ENCODE data around the gene PTK7. TPM values are rescaled to one million over a fixed set of nuclear protein-coding genes. Genes with fewer than 3 reads are reported as not detected.
A peak's percentile ranks its signal among the peaks of the same experiment; 100 is the strongest.

PTK7 gene
- total RNA-seq, 1 donor = 190 TPM

DNA sequence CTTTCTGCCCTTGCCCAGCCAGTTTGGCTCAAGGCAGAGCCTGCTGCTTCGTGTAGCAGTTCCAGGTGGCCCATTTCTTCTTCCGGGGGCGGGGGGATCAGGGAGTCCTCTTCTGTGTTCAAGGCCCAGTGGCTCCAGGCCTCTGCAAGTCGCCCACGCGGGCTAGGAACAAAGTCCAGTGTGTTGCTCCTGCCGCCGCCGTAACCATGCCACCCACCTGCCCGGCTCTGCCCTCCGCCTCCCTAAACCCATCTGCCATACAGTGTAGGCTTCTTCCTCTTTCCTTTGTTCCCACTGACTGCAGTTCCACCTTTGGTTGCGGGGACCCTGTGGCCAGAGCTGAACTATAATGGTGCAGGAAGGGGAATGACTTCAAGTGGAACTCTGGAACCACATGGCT is 51.1 kb downstream of the PTK7 start:
- no peak overlapping the region for H3K4me3 ChIP-seq (ENCODE audit: insufficient read depth, low read length)
- TF ChIP-seq CTCF (IDR thresholded peaks at IDR 0.05; ENCODE audit: extremely low read depth, low read depth, low read length) = no peak
- H3K36me3 ChIP-seq (ENCODE audit: insufficient read depth, low read length) = peaks cover 5% of the 10 kb centered on the region
- DNase-seq (ENCODE audit: insufficient read length, low spot score, missing footprints) = peak; percentile 61
- H3K27me3 ChIP-seq (ENCODE audit: insufficient read depth, low read length) = no peaks in the 10 kb centered on the region
- H3K27ac ChIP-seq (ENCODE audit: low read depth, low read length) = peak overlapping the region; percentile 91
- peaks cover 3% of the 10 kb centered on the region for H4K20me1 ChIP-seq (ENCODE audit: insufficient read depth, low read length)
- H3K9me3 ChIP-seq (ENCODE audit: low read depth, low read length) = no peaks in the 10 kb centered on the region
- H3K79me2 ChIP-seq (ENCODE audit: insufficient read depth, low read length) = peaks cover 32% of the 10 kb centered on the region
- no peak overlapping the region for H3K4me2 ChIP-seq (ENCODE audit: insufficient read depth, low read length)
- no peak overlapping the region for H2AFZ ChIP-seq (ENCODE audit: low read length)
- H3K4me1 ChIP-seq (ENCODE audit: insufficient read depth, low read length) = peaks cover 63% of the 10 kb centered on the region

GRCh38 chr6:43127877-43128276 is 51.8 kb downstream of the PTK7 start:
- Histone ChIP-seq H2AFZ (ENCODE audit: low read length) (no peak overlapping the region), H3K27ac (ENCODE audit: low read depth, low read length) (no peak overlapping the region), H3K4me1 (ENCODE audit: insufficient read depth, low read length) (peaks cover 56% of the 10 kb centered on the region), H3K27me3 (ENCODE audit: insufficient read depth, low read length) (no peaks in the 10 kb centered on the region), H3K36me3 (ENCODE audit: insufficient read depth, low read length) (peaks cover 8% of the 10 kb centered on the region), H3K9me3 (ENCODE audit: low read depth, low read length) (no peaks in the 10 kb centered on the region), H4K20me1 (ENCODE audit: insufficient read depth, low read length) (peaks cover 3% of the 10 kb centered on the region), H3K4me3 (ENCODE audit: insufficient read depth, low read length) (no peak overlapping the region), H3K4me2 (ENCODE audit: insufficient read depth, low read length) (no peak overlapping the region), H3K79me2 (ENCODE audit: insufficient read depth, low read length) (peaks cover 30% of the 10 kb centered on the region)
- DNase-seq (ENCODE audit: insufficient read length, low spot score, missing footprints) = peak; percentile 53
- no peak for TF ChIP-seq CTCF (IDR thresholded peaks at IDR 0.05; ENCODE audit: extremely low read depth, low read depth, low read length)

GRCh38 chr6:43128926-43129325 is 52.8 kb downstream of the PTK7 start:
- Histone ChIP-seq H3K4me3 (ENCODE audit: insufficient read depth, low read length) (no peak overlapping the region), H3K27ac (ENCODE audit: low read depth, low read length) (peak overlapping the region; percentile 32), H3K36me3 (ENCODE audit: insufficient read depth, low read length) (peaks cover 13% of the 10 kb centered on the region), H2AFZ (ENCODE audit: low read length) (no peak overlapping the region), H3K27me3 (ENCODE audit: insufficient read depth, low read length) (no peaks in the 10 kb centered on the region), H3K4me1 (ENCODE audit: insufficient read depth, low read length) (peaks cover 46% of the 10 kb centered on the region), H4K20me1 (ENCODE audit: insufficient read depth, low read length) (peaks cover 3% of the 10 kb centered on the region), H3K79me2 (ENCODE audit: insufficient read depth, low read length) (peaks cover 20% of the 10 kb centered on the region), H3K4me2 (ENCODE audit: insufficient read depth, low read length) (no peak overlapping the region), H3K9me3 (ENCODE audit: low read depth, low read length) (no peaks in the 10 kb centered on the region)
- peak; percentile 86 for DNase-seq (ENCODE audit: insufficient read length, low spot score, missing footprints)
- no peak for TF ChIP-seq CTCF (IDR thresholded peaks at IDR 0.05; ENCODE audit: extremely low read depth, low read depth, low read length)

DNA sequence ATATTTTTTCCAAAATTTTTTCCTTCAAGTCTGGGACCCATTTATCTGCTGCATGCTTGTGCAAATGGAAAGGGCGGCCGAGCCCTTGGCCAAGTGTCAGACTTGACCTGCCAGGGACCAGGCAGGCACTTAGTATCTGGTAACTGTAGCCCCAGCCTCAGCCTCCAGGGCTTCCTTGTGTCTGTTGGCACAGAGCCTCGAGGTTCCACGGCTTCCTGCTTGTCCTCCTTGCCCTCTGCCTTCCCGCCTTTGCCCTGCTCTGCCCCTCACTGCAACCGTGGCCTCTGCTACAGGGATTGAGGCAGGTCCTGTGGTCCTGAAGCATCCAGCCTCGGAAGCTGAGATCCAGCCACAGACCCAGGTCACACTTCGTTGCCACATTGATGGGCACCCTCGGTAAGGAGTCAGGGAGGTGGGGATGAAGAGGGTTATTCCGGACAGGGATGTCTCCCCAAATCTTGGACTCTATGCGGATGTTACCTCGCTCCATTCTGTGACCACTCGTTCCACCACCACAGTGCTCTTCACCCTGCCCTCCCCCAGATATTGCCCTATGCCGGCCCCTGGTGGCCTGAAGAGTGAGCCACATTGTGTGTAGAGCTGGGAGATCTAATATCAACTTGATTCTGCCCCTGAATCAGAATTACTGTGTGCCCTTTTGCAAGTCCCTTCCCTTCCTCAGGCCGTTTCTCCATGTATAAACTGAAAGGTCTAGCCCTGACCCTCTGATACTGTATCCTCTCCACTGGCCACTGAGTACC is 53.5 kb downstream of the PTK7 start:
- no peak overlapping the region for H3K4me3 ChIP-seq (ENCODE audit: insufficient read depth, low read length)
- peak; percentile 93 for TF ChIP-seq CTCF (IDR thresholded peaks at IDR 0.05; ENCODE audit: extremely low read depth, low read depth, low read length)
- peaks cover 13% of the 10 kb centered on the region for H3K79me2 ChIP-seq (ENCODE audit: insufficient read depth, low read length)
- H3K36me3 ChIP-seq (ENCODE audit: insufficient read depth, low read length) = peaks cover 13% of the 10 kb centered on the region
- H3K9me3 ChIP-seq (ENCODE audit: low read depth, low read length) = no peaks in the 10 kb centered on the region
- no peaks in the 10 kb centered on the region for H3K27me3 ChIP-seq (ENCODE audit: insufficient read depth, low read length)
- H4K20me1 ChIP-seq (ENCODE audit: insufficient read depth, low read length) = peaks cover 3% of the 10 kb centered on the region
- peak overlapping the region; percentile 45 for H3K4me2 ChIP-seq (ENCODE audit: insufficient read depth, low read length)
- peak overlapping the region; percentile 32 for H2AFZ ChIP-seq (ENCODE audit: low read length)
- peak overlapping the region; percentile 32 for H3K27ac ChIP-seq (ENCODE audit: low read depth, low read length)
- DNase-seq (ENCODE audit: insufficient read length, low spot score, missing footprints) = peak; percentile 96
- H3K4me1 ChIP-seq (ENCODE audit: insufficient read depth, low read length) = peaks cover 39% of the 10 kb centered on the region

Data from osteoblast (primary cell).